Activated gamma-delta T cell treated with anti-CD3 and anti-CD28 coated beads, Interleukin-2, amount 50 U/mL, for 16 hours (primary cell): ENCODE data around the gene NUDT16L1.

Experiments used
- DNase-seq: peaks from one replicate; pipeline ENCODE4 v3.0.0-alpha.2; 2020; ENCODE audit warnings: low read depth

The NUDT16L1 gene

DNA sequence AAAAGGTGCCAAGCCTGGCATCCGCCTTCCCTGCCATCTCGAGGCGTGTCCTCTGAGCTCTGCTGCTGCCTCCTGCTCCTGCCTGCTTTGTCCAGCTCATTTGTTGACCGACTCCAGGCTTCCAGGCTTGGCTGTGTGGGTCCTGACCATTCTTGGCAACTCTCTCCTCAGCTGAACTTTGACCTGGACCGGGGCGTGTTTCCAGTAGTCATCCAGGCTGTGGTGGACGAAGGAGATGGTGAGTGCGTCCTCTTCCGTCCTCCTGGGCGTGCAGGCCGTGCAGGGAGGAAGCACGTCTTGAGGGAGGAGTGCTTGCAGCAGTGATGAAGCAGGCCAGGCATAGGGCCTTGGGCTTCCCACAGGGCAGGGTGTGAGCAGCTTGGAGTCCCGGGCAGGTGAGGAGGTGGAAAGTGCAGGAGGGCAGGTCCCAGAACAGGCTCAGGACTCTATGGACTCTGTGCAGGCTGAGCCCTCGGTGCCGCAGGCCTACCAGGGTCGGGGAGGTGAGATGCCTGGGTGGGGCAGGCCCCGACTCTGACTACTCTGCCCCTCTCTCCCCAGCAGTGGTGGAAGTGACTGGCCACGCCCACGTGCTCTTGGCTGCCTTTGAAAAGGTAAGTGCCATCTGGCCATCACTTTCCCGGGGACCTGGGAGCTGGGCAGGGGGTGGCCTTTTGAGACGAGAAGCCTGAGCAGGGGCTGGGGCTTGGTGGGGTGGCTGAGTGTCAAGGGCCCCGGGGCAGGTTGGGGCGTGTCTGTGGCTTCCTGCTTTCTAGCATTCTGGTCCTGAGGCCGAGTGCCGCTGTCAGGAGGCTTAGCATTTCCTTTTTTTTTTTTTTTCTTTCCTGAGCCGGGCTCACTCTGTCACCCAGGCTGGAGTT lies 28.6 kb upstream of the NUDT16L1 start:
- peak; percentile 22 for DNase-seq

GRCh38 chr16:4666537-4667202 lies 26.7 kb upstream of the NUDT16L1 start:
- no peak for DNase-seq

- no peak for DNase-seq
Measured at GRCh38 chr16:4667203-4667963, 26.0 kb upstream of the NUDT16L1 start.

DNA sequence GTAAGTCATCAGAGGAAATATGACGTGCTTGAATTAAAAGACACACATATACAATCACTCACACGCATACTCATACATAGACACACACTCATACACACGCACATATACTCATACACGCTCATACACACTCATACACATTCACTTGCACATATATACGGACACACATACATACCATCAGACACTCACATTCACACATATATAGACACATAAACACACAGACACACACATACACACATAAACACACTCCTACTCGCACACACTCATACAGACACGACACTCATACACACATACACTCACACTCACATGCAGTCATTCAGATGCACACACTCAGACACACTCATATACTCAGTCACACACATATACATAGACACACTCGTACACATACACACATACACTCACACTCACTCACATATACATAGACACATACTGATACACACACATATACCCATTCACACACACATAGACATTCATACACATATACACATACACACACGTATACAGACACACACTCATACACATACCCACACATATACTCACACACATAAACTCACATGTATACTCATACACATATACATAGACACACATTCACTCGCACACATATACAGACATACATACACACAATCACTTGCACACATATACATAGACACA lies 24.9 kb upstream of the NUDT16L1 start:
- DNase-seq = no peak

GRCh38 chr16:4673387-4674046 lies 19.8 kb upstream of the NUDT16L1 start:
- DNase-seq = no peak

DNA sequence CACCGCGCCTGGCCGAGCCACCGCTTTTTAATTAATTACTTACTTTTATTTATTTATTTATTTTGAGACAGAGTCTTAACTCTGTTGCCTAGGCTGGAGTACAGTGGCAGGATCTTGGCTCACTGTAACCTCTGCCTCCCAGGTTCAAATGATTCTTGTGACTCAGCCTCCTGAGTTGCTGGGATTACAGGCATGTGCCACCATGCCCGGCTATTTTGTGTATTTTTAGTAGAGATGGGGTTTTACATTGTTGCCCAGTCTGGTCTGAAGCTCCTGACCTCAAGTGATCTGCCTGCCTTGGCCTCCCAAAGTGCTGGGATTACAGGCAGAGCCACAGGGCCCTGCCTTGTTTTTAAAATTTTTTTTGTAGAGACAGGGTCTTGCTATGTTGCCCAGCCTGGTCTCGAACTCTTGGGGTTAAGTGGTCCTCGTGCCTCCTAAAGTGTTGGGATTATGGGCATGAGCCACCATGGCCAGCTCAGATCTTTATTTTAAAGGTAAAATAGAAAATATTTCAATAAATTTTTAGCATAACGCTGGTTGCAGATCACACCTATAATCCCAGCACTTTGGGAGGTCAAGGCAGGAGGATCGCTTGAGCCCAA lies 18.3 kb upstream of the NUDT16L1 start:
- no peak for DNase-seq

GRCh38 chr16:4675864-4676786 lies 17.2 kb upstream of the NUDT16L1 start:
- DNase-seq = peak; percentile 41

GRCh38 chr16:4676831-4677230 lies 16.5 kb upstream of the NUDT16L1 start:
- no peak for DNase-seq

GRCh38 chr16:4677390-4677789 lies 16.0 kb upstream of the NUDT16L1 start:
- DNase-seq = no peak

DNA sequence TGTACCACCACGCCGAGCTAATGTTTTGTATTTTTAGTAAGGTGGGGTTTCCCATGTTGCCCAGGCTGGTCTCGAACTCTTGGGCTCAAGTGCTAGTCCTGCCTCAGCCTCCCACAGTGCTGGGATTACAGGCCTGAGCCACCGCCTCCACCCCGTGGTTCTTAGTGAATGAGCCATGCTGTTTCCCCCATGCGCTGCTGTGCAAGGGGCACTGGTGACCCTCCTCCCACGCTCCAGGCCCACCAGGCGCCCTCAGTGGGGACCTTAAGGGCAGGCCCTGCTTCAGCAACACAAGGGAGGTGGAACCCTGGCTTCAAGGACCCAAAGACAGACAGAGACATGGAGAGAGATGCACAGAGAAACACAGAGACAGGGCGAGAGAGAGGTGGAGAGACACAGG lies 15.4 kb upstream of the NUDT16L1 start:
- DNase-seq = no peak

DNA sequence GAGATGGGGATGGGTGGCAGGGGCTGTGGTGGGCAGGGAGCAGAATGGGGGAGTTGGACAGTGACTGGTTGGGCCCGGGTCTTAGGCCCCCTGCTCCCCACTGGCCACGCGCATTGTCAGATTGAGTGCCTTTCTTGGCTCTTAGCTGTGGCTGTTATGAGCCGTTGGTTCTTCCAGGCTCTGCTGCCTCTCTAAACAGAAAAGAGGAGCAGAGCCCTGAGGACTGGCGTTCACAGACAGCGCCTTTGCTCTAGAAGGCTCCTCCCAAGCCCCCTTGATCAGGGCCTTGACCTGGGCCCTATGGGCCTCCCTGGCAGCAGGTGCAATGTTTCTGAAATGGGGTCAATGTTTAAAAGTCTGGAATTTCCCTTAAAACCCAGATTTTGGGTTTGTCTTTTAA lies 14.8 kb upstream of the NUDT16L1 start:
- no peak for DNase-seq

- no peak for DNase-seq
Measured at GRCh38 chr16:4679156-4679849, 14.1 kb upstream of the NUDT16L1 start.

DNA sequence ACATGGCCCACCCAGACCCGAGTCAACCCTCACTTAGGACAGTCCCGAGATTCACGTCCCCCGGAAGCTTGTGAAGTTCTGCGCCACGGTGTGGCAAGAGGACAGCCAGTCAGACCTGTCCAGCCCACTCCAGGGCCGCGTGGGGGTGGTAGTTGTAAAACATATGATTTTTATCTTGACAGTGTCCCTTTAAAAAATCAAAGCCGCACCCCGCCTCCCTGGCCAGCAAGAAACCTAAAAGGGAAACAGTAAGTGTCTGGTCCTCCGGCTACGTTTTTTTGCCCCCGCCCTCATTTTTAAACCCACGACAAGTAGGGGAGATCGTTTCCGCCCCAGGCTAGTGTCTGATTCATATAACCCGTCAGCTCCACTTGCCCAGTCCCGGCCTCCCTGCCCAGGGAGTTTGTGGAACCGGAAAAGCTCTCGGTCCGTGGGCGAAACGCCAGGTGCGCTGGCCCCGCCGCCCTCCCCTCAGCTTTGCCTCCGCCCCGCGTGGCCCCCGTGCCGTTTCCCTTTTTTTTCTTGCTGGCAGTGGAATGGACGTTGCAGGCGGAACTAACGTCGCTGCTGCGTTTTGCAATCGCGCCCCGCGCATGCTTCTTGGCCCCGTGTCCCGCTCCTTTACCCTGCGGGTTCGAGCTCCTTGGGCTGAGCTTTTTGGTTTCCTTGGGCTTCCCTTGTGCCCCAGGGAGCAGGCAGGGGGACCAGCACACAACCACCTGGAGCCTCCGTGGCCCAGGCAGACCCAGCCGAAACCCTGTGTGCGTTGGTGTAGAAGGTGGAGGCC lies 13.3 kb upstream of the NUDT16L1 start:
- DNase-seq = no peak

GRCh38 chr16:4680673-4681470 lies 12.5 kb upstream of the NUDT16L1 start:
- DNase-seq = no peak

DNA sequence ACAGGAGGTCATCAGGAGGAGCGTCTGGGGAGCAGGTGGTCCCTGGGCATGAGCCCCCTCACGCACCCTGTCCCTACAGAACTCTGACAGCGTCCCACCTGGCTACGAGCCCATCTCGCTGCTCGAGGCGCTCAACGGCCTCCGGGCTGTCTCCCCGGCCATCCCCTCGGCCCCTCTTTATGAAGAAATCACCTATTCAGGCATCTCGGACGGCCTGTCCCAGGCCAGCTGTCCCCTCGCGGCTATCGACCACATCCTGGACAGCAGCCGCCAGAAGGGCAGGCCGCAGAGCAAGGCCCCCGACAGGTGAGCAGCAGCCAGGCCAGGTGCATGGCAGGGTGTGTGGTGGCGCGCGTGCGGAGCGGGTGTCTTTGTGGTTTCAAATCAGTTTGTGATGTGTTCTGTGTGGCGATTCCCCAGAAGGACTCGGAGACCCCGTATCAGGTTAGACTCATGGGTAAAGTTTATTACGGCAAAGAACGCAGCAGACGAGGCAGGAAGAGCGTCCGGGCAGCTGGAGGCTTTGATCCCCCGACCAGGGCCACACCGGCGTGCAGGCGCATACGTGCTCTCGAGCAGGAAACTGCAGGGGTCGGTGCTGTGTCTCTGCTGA lies 11.8 kb upstream of the NUDT16L1 start:
- no peak for DNase-seq

- DNase-seq = no peak
Measured at GRCh38 chr16:4682084-4682591, 11.2 kb upstream of the NUDT16L1 start.

GRCh38 chr16:4682616-4683254 lies 10.6 kb upstream of the NUDT16L1 start:
- no peak for DNase-seq
